ENCODE measurements around the gene FBXW8.
A peak's percentile ranks its signal among the peaks of the same experiment; 100 is the strongest.

Gene FBXW8

GRCh38 chr12:117020536-117021220 lies 109.9 kb downstream of the FBXW8 start:
- DNase-seq (ENCODE audit: low read depth), result no peak

GRCh38 chr12:117022465-117022864 lies 111.7 kb downstream of the FBXW8 start:
- no peak for DNase-seq (ENCODE audit: low read depth)

- no peak for DNase-seq (ENCODE audit: low read depth)
Measured at GRCh38 chr12:117023998-117024960, 113.5 kb downstream of the FBXW8 start.

GRCh38 chr12:117024961-117025480 lies 114.3 kb downstream of the FBXW8 start:
- DNase-seq (ENCODE audit: low read depth), result no peak

GRCh38 chr12:117025481-117026151 lies 114.9 kb downstream of the FBXW8 start:
- peak; percentile 29 for DNase-seq (ENCODE audit: low read depth)

GRCh38 chr12:117026343-117026742 lies 115.6 kb downstream of the FBXW8 start:
- DNase-seq (ENCODE audit: low read depth), result no peak

GRCh38 chr12:117026921-117027250 lies 116.1 kb downstream of the FBXW8 start:
- DNase-seq (ENCODE audit: low read depth), result no peak

- no peak for DNase-seq (ENCODE audit: low read depth)
Measured at GRCh38 chr12:117027251-117028086, 116.7 kb downstream of the FBXW8 start.

- DNase-seq (ENCODE audit: low read depth), result no peak
Measured at GRCh38 chr12:117028254-117028653, 117.5 kb downstream of the FBXW8 start.

GRCh38 chr12:117030187-117030900 lies 119.6 kb downstream of the FBXW8 start:
- no peak for DNase-seq (ENCODE audit: low read depth)

GRCh38 chr12:117031843-117032592 lies 121.3 kb downstream of the FBXW8 start:
- DNase-seq (ENCODE audit: low read depth), result no peak

GRCh38 chr12:117032593-117033381 lies 122.0 kb downstream of the FBXW8 start:
- no peak for DNase-seq (ENCODE audit: low read depth)

- DNase-seq (ENCODE audit: low read depth), result no peak
Measured at GRCh38 chr12:117033382-117034221, 122.9 kb downstream of the FBXW8 start.

GRCh38 chr12:117034249-117034648 lies 123.5 kb downstream of the FBXW8 start:
- DNase-seq (ENCODE audit: low read depth), result no peak

- no peak for DNase-seq (ENCODE audit: low read depth)
Measured at GRCh38 chr12:117034701-117035151, 124.0 kb downstream of the FBXW8 start.

GRCh38 chr12:117035287-117035686 lies 124.5 kb downstream of the FBXW8 start:
- no peak for DNase-seq (ENCODE audit: low read depth)

GRCh38 chr12:117036046-117036445 lies 125.3 kb downstream of the FBXW8 start:
- DNase-seq (ENCODE audit: low read depth), result no peak

- DNase-seq (ENCODE audit: low read depth), result no peak
Measured at GRCh38 chr12:117036547-117036946, 125.8 kb downstream of the FBXW8 start.
